Endothelial cell of umbilical vein (primary cell): ENCODE data around the gene CACNA2D1. TPM values are rescaled to one million over a fixed set of nuclear protein-coding genes. Genes with fewer than 3 reads are reported as not detected.
"Not testable (repeated sequence)": the region's sequence is repeated elsewhere in the genome, so short reads cannot be mapped to it uniquely, and the experiment has no call there.

Experiments
- BruUV-seq: library from RNA; stranded (reverse); fragments of 400-500 nt; replicated peaks from 2 replicates; lab custom pipeline; 2021; lab: Mats Ljungman, UMichigan
- CTCF ChIA-PET: fragments of 300-600, 350-600 bp; sonication (Branson Sonifier 250); formaldehyde crosslinking; loops from one replicate; lab custom pipeline; 2021; ENCODE audit warnings: antibody characterized with exemption, inconsistent platforms; lab: Charles Lee
- POLR2A ChIA-PET: fragments of 300-600, 350-600 bp; sonication (Branson Sonifier 250); formaldehyde crosslinking; loops from one replicate; lab custom pipeline; 2021; ENCODE audit warnings: antibody characterized with exemption, inconsistent platforms; lab: Charles Lee
- DNase-seq: peaks from one replicate; pipeline ENCODE4 v3.0.0-alpha.2; 2011; ENCODE audit warnings: low read depth, low spot score
- FAIRE-seq: peaks from 2 replicates; lab custom pipeline; 2011; peaks lifted over from hg19 to GRCh38; lab: Jason Lieb, UNC
- H2AFZ ChIP-seq: 2 replicates; pipeline ENCODE4 v1.6.0; 2012; ENCODE audit warnings: low read depth, low read length, control low read depth, inconsistent platforms
- H3K27ac ChIP-seq: 2 replicates; pipeline ENCODE4 v1.5.1; 2011; ENCODE audit warnings: low read depth, mild to moderate bottlenecking, control low read depth, low read length, moderate library complexity; ENCODE audit not compliant: insufficient read depth
- H3K27me3 ChIP-seq, 2 experiments: 2 replicates each; pipeline versions ENCODE4 v1.6.0 to v1.6.1; 2011; ENCODE audit warnings: low read length in 2 of 2, mixed read lengths in 1 of 2; ENCODE audit not compliant: control insufficient read depth in 2 of 2, insufficient read depth in 2 of 2
- H3K36me3 ChIP-seq, 2 experiments: 2 replicates in 1 of 2; 3 replicates in 1 of 2; pipeline ENCODE4 v1.5.1; 2011; ENCODE audit warnings: low read length in 2 of 2, mild to moderate bottlenecking in 1 of 2, moderate library complexity in 1 of 2; ENCODE audit not compliant: control insufficient read depth in 2 of 2, insufficient read depth in 2 of 2; ENCODE audit errors: extremely low read depth in 1 of 2
- H3K4me1 ChIP-seq: 3 replicates; pipeline ENCODE4 v1.5.1; 2011; ENCODE audit warnings: mild to moderate bottlenecking, low read length; ENCODE audit not compliant: control insufficient read depth, insufficient read depth; ENCODE audit errors: extremely low read depth
- H3K4me2 ChIP-seq: 2 replicates; pipeline ENCODE4 v1.6.1; 2011; ENCODE audit warnings: low read length, control low read depth, mixed read lengths; ENCODE audit not compliant: insufficient read depth
- H3K4me3 ChIP-seq, 3 experiments: fragments of 200-600 bp in 1 of 3; sonication (generic), shearing (Covaris generic) in 1 of 3; replicated peaks in 1 of 3; 2 replicates each; pipeline ENCODE4 v1.5.1; 2011 to 2016; ENCODE audit warnings: control low read depth in 3 of 3, low read length in 3 of 3, mild to moderate bottlenecking in 2 of 3, inconsistent platforms in 1 of 3, low read depth in 1 of 3, moderate library complexity in 1 of 3; ENCODE audit not compliant: insufficient read depth in 1 of 3
- H3K79me2 ChIP-seq: 2 replicates; pipeline ENCODE4 v1.6.0; 2012; ENCODE audit warnings: low read length, inconsistent platforms; ENCODE audit not compliant: control insufficient read depth, insufficient read depth
- H3K9ac ChIP-seq: replicated peaks from 2 replicates; pipeline ENCODE3; 2011; ENCODE audit warnings: low read length, control low read depth; ENCODE audit not compliant: insufficient read depth; ENCODE audit errors: extremely low read depth
- H3K9me1 ChIP-seq: replicated peaks from 3 replicates; pipeline ENCODE4 v1.6.0; 2011; ENCODE audit warnings: mild to moderate bottlenecking, low read length; ENCODE audit not compliant: control insufficient read depth, insufficient read depth; ENCODE audit errors: extremely low read depth
- H3K9me3 ChIP-seq: replicated peaks from 2 replicates; pipeline ENCODE4 v1.5.1; 2012; ENCODE audit warnings: low read length, inconsistent platforms; ENCODE audit not compliant: control insufficient read depth, insufficient read depth
- H4K20me1 ChIP-seq: replicated peaks from 2 replicates; pipeline ENCODE3; 2011; ENCODE audit warnings: mild to moderate bottlenecking, low read length; ENCODE audit not compliant: control insufficient read depth, insufficient read depth; ENCODE audit errors: extremely low read depth
- EZH2 ChIP-seq: IDR thresholded peaks from 2 replicates; pipeline ENCODE4 v1.6.1; 2012; ENCODE audit warnings: borderline replicate concordance, low read depth, mild to moderate bottlenecking, moderate library complexity, low read length, inconsistent platforms; ENCODE audit not compliant: severe bottlenecking
- MYC ChIP-seq: IDR thresholded peaks from one replicate; pipeline ENCODE4 v1.6.1; 2011; ENCODE audit warnings: mild to moderate bottlenecking, low read depth, low read length
- POLR2AphosphoS5 ChIP-seq: IDR thresholded peaks from 2 replicates; pipeline ENCODE4 v1.6.1; 2012; ENCODE audit warnings: low read depth, mild to moderate bottlenecking, control low read depth, low read length, moderate library complexity; ENCODE audit not compliant: insufficient read depth
- dilution Hi-C: fragments of 300-500 bp; cut with MboI; formaldehyde crosslinking; loops from one replicate; pipeline ENCODE4 v1.15.0; 2019; ENCODE audit warnings: low sequenced_read_pairs; ENCODE audit not compliant: extremely low pct_ligation_motif_present
- intact Hi-C: fragments of 100-400 bp; cut with micrococcal nuclease; formaldehyde crosslinking; loops from one replicate; pipeline ENCODE4 v1.10.0; 2022
- polyA plus RNA-seq, 4 experiments: library from polyadenylated mRNA; depleted of rRNA in 3 of 4; stranded (reverse) in 3 of 4; unstranded in 1 of 4; fragments of >200 nt; gene quantifications; 2 replicates each; pipeline versions ENCODE4 v1.2.1 to v1.2.3, GENCODE V29; 2011 to 2012; ENCODE audit warnings: missing spikeins in 1 of 4
- total RNA-seq: library from RNA; stranded (reverse); gene quantifications from 2 replicates; pipeline ENCODE4 v1.2.3, GENCODE V29; 2021
- TF ChIP-seq, protein P1 (sequence below), 2 donors: IDR thresholded peaks; 1 replicate in 1 of 2; 2 replicates in 1 of 2; pipeline ENCODE4 v1.5.1; 2011; ENCODE audit warnings: low read length in 2 of 2, mild to moderate bottlenecking in 2 of 2, moderate library complexity in 2 of 2, control low read depth in 1 of 2, inconsistent platforms in 1 of 2, low read depth in 1 of 2; ENCODE audit not compliant: insufficient read depth in 1 of 2; ENCODE audit errors: extremely low read depth in 1 of 2
- TF ChIP-seq, protein P2 (sequence below): IDR thresholded peaks from 2 replicates; pipeline ENCODE4 v1.6.1; 2011; ENCODE audit not compliant: insufficient read depth, insufficient read length

CACNA2D1 gene
- total and polyA plus RNA-seq, 2 donors (not counting 3 experiments of a cell fraction or from before 2014, with no cell fraction given), result 4.1 to 38.6 TPM

DNA sequence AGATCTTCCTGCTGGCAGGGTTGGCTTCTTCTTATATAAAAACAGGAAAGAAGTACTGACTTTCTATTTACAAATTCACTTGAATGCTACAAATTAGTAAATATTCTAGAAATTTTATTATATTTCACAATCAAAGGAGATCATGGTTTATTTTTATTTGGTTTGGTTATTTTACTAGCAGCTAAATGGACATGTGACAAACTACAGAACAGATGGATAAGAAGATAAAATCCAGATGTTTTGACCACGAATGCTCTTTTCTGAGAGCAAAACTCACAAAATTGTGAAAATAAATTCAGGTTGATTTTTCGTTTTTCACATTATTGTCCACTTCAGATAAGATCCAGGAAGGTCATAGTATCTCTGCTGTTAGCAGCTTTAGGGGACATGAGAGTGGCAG lies 55.4 kb downstream of the CACNA2D1 start:
- Histone ChIP-seq H3K27me3 (no peaks in the 10 kb centered on the region), H3K27ac (no peak overlapping the region), H3K79me2 (no peaks in the 10 kb centered on the region), H3K9ac (no peak overlapping the region), H2AFZ (no peak overlapping the region), H3K9me1 (no peaks in the 10 kb centered on the region), H3K4me2 (no peak overlapping the region), H3K4me1 (no peaks in the 10 kb centered on the region), H3K4me3 (no peak overlapping the region), H3K9me3 (no peaks in the 10 kb centered on the region), H4K20me1 (no peaks in the 10 kb centered on the region), H3K36me3 (no peaks in the 10 kb centered on the region)
- DNase-seq (no peak), FAIRE-seq (no peak)
- TF ChIP-seq EZH2 (no peak), POLR2AphosphoS5 (no peak), MYC (no peak)
- TF ChIP-seq, protein P1, sequence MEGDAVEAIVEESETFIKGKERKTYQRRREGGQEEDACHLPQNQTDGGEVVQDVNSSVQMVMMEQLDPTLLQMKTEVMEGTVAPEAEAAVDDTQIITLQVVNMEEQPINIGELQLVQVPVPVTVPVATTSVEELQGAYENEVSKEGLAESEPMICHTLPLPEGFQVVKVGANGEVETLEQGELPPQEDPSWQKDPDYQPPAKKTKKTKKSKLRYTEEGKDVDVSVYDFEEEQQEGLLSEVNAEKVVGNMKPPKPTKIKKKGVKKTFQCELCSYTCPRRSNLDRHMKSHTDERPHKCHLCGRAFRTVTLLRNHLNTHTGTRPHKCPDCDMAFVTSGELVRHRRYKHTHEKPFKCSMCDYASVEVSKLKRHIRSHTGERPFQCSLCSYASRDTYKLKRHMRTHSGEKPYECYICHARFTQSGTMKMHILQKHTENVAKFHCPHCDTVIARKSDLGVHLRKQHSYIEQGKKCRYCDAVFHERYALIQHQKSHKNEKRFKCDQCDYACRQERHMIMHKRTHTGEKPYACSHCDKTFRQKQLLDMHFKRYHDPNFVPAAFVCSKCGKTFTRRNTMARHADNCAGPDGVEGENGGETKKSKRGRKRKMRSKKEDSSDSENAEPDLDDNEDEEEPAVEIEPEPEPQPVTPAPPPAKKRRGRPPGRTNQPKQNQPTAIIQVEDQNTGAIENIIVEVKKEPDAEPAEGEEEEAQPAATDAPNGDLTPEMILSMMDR (IDR thresholded peaks at IDR 0.05; ENCODE audit: extremely low read depth in 1 of 2, insufficient read depth in 1 of 2, low read depth in 1 of 2, low read length in 2 of 2), result no peak
- TF ChIP-seq, protein P2, sequence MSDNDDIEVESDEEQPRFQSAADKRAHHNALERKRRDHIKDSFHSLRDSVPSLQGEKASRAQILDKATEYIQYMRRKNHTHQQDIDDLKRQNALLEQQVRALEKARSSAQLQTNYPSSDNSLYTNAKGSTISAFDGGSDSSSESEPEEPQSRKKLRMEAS, result no peak
- CTCF ChIA-PET, result interaction anchor here (1.0 kb wide), 2 partner anchors 20 to 154 kb away, joined by 3 to 5 read pairs; no protein-coding TSS in a partner anchor
- dilution Hi-C loops (no loop called here), intact Hi-C loops (no loop called here)
- no TSS peak for BruUV-seq
- POLR2A ChIA-PET, result no interaction called here

DNA sequence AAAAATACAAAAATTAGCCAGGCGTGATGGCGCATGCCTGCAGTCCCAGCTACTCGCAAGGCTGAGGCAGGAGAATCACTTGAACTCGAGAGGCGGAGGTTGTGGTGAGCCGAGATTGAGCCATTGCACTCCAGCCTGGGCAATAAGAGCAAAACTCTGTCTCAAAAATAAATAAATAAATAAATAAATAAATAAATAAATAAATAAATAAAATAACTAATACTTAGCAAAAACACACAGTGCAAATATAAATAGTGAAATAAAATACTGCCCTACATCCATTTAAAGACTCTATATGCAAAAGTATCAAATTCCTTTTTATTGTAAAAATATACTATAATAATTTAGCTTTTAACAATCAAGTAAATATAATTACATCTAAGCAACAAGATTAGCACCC lies 57.0 kb downstream of the CACNA2D1 start:
- H2AFZ ChIP-seq, FAIRE-seq, intact Hi-C loops, DNase-seq, H3K9me1 ChIP-seq, POLR2A ChIA-PET, H3K4me3 ChIP-seq, H3K9ac ChIP-seq, H4K20me1 ChIP-seq, H3K36me3 ChIP-seq, H3K4me1 ChIP-seq, H3K79me2 ChIP-seq, H3K27ac ChIP-seq, dilution Hi-C loops, H3K9me3 ChIP-seq, H3K27me3 ChIP-seq, BruUV-seq, H3K4me2 ChIP-seq: not testable (repeated sequence)
- CTCF ChIA-PET, result interaction anchor here (1.2 kb wide), 1 partner anchor 24 kb away, joined by 3 read pairs; no protein-coding TSS in a partner anchor
